Fibroblast of lung (primary cell): ENCODE measurements around the gene PAK6. TPM values are rescaled to one million over a fixed set of nuclear protein-coding genes. Genes with fewer than 3 reads are reported as not detected.

Experiments used
- DNase-seq, 2 donors: peaks; one replicate each; pipeline versions ENCODE4 v3.0.0 to v3.0.0-alpha.2; 2010; ENCODE audit warnings: low read depth in 2 of 2
- H2AFZ ChIP-seq: 2 replicates; pipeline ENCODE4 v1.5.1; 2012; ENCODE audit warnings: low read length, control low read depth, inconsistent platforms
- H3K27ac ChIP-seq: 2 replicates; pipeline ENCODE4 v1.5.1; 2011; ENCODE audit warnings: low read length, control low read depth; ENCODE audit not compliant: insufficient read depth
- H3K27me3 ChIP-seq: 2 replicates; pipeline ENCODE4 v1.5.1; 2011; ENCODE audit warnings: mild to moderate bottlenecking, low read length; ENCODE audit not compliant: control insufficient read depth, insufficient read depth
- H3K36me3 ChIP-seq: 2 replicates; pipeline ENCODE4 v1.5.1; 2011; ENCODE audit warnings: low read length; ENCODE audit not compliant: control insufficient read depth, insufficient read depth
- H3K4me1 ChIP-seq: 2 replicates; pipeline ENCODE4 v1.5.1; 2011; ENCODE audit warnings: low read length; ENCODE audit not compliant: control insufficient read depth, insufficient read depth; ENCODE audit errors: extremely low read depth
- H3K4me2 ChIP-seq: 2 replicates; pipeline ENCODE4 v1.5.1; 2011; ENCODE audit warnings: low read length, control low read depth; ENCODE audit not compliant: insufficient read depth; ENCODE audit errors: extremely low read depth
- H3K4me3 ChIP-seq, 4 experiments: fragments of 200-600 bp in 1 of 4; sonication (generic) in 1 of 4; replicated peaks in 1 of 4; 2 replicates each; pipeline ENCODE4 v1.5.1; 2011 to 2016; ENCODE audit warnings: low read length in 4 of 4, low read depth in 3 of 4, mild to moderate bottlenecking in 3 of 4, control low read depth in 2 of 4, inconsistent platforms in 1 of 4, mixed read lengths in 1 of 4; ENCODE audit not compliant: insufficient read depth in 1 of 4; ENCODE audit errors: control extremely low read depth in 1 of 4
- H3K79me2 ChIP-seq: 2 replicates; pipeline ENCODE4 v1.5.1; 2012; ENCODE audit warnings: mild to moderate bottlenecking, low read length, inconsistent platforms; ENCODE audit not compliant: control insufficient read depth, insufficient read depth
- H3K9ac ChIP-seq: 2 replicates; pipeline ENCODE4 v1.5.1; 2011; ENCODE audit warnings: mild to moderate bottlenecking, low read length, control low read depth; ENCODE audit not compliant: insufficient read depth
- H3K9me3 ChIP-seq: 2 replicates; pipeline ENCODE4 v1.5.1; 2012; ENCODE audit warnings: low read depth, low read length; ENCODE audit not compliant: control insufficient read depth, insufficient read depth
- H4K20me1 ChIP-seq: 2 replicates; pipeline ENCODE4 v1.5.1; 2011; ENCODE audit warnings: low read length; ENCODE audit not compliant: control insufficient read depth, insufficient read depth; ENCODE audit errors: extremely low read depth
- CTCF ChIP-seq, 2 donors: IDR thresholded peaks in 1 of 2; conservative IDR thresholded peaks in 1 of 2; 1 replicate in 1 of 2; 2 replicates in 1 of 2; pipeline ENCODE4 v1.5.1; 2011 to 2012; ENCODE audit warnings: low read length in 2 of 2, control low read depth in 1 of 2, inconsistent platforms in 1 of 2, low read depth in 1 of 2, mild to moderate bottlenecking in 1 of 2
- EZH2 ChIP-seq: IDR thresholded peaks from 2 replicates; pipeline ENCODE4 v1.5.1; 2012; ENCODE audit warnings: low read length, control low read depth, mild to moderate bottlenecking; ENCODE audit errors: missing control alignments
- polyA plus RNA-seq, 2 donors: library from polyadenylated mRNA; depleted of rRNA in 1 of 2; stranded (reverse) in 1 of 2; unstranded in 1 of 2; fragments of >200 nt; gene quantifications; 2 replicates each; pipeline ENCODE4 v1.2.1, GENCODE V29; 2011 to 2012; ENCODE audit warnings: missing spikeins in 1 of 2
- total RNA-seq: library from RNA; depleted of rRNA; stranded (reverse); fragments of >200 nt; gene quantifications from 2 replicates; pipeline ENCODE4 v1.2.1, GENCODE V29; 2014

PAK6 gene
- total and polyA plus RNA-seq, 2 donors (not counting 1 experiment from before 2014, with no cell fraction given): 0.03 TPM; not detected in 1

GRCh38 chr15:40282869-40283614 is 44.2 kb downstream of the PAK6 start, which contains the start of gene ANKRD63:
TSS of gene ANKRD63 (minus strand) at chr15:40283064. CDS start at chr15:40282586, 478 bp downstream.
- no peak within 1 kb of the TSS for H3K27ac ChIP-seq
- H2AFZ ChIP-seq: peak within 1 kb of the TSS; percentile 51
- H3K4me1 ChIP-seq: peaks cover 2% of the 10 kb centered on the region
- TF ChIP-seq CTCF (conservative IDR thresholded peaks at IDR 0.05 in 1 of 2, IDR thresholded peaks at IDR 0.05 in 1 of 2; ENCODE audit: low read depth in 1 of 2, low read length in 2 of 2): no peak
- TF ChIP-seq EZH2: peak; percentile 74
- H3K27me3 ChIP-seq: peaks cover 48% of the 10 kb centered on the region
- no peaks in the 10 kb centered on the region for H3K36me3 ChIP-seq
- H3K4me2 ChIP-seq: peak within 1 kb of the TSS; percentile 71
- H3K9ac ChIP-seq: no peak within 1 kb of the TSS
- H3K4me3 ChIP-seq: peak within 1 kb of the TSS in 3 of 4 experiments; percentile 15 to 38 (median 37)
- no peak for DNase-seq
- no peaks in the 10 kb centered on the region for H3K9me3 ChIP-seq
- H3K79me2 ChIP-seq: no peaks in the 10 kb centered on the region
- no peaks in the 10 kb centered on the region for H4K20me1 ChIP-seq

- DNase-seq: no peak
- H3K4me1 ChIP-seq: peaks cover 2% of the 10 kb centered on the region
- no peaks in the 10 kb centered on the region for H3K9me3 ChIP-seq
- H2AFZ ChIP-seq: no peak overlapping the region
- H3K79me2 ChIP-seq: no peaks in the 10 kb centered on the region
- peaks cover 46% of the 10 kb centered on the region for H3K27me3 ChIP-seq
- H3K9ac ChIP-seq: no peak overlapping the region
- H3K4me2 ChIP-seq: no peak overlapping the region
- TF ChIP-seq EZH2: no peak
- H4K20me1 ChIP-seq: no peaks in the 10 kb centered on the region
- H3K36me3 ChIP-seq: no peaks in the 10 kb centered on the region
- H3K27ac ChIP-seq: no peak overlapping the region
- H3K4me3 ChIP-seq: no peak overlapping the region
These were observed 44.9 kb downstream of the PAK6 start for GRCh38 chr15:40283615-40284300.

GRCh38 chr15:40285151-40285550 is 46.3 kb downstream of the PAK6 start:
- Histone ChIP-seq H2AFZ (no peak overlapping the region), H3K9ac (no peak overlapping the region), H3K27me3 (peaks cover 43% of the 10 kb centered on the region), H3K27ac (no peak overlapping the region), H3K4me3 (no peak overlapping the region), H3K36me3 (no peaks in the 10 kb centered on the region), H3K9me3 (no peaks in the 10 kb centered on the region), H4K20me1 (no peaks in the 10 kb centered on the region), H3K79me2 (no peaks in the 10 kb centered on the region), H3K4me2 (no peak overlapping the region), H3K4me1 (no peaks in the 10 kb centered on the region)
- no peak for TF ChIP-seq CTCF (conservative IDR thresholded peaks at IDR 0.05 in 1 of 2, IDR thresholded peaks at IDR 0.05 in 1 of 2; ENCODE audit: low read depth in 1 of 2, low read length in 2 of 2)
- no peak for TF ChIP-seq EZH2
- peak in 1 of 2 donors; percentile 20 for DNase-seq
